Endothelial cell of umbilical vein (primary cell): ENCODE data around the gene KRTAP13-2.

Experiments
- EZH2 ChIP-seq: IDR thresholded peaks from 2 replicates; pipeline ENCODE4 v1.6.1; 2012; ENCODE audit warnings: borderline replicate concordance, low read depth, mild to moderate bottlenecking, moderate library complexity, low read length, inconsistent platforms; ENCODE audit not compliant: severe bottlenecking
- FOS ChIP-seq: IDR thresholded peaks from 2 replicates; pipeline ENCODE4 v1.6.1; 2011; ENCODE audit warnings: mild to moderate bottlenecking, low read length, moderate library complexity, borderline replicate concordance; ENCODE audit not compliant: insufficient read depth
- GATA2 ChIP-seq: IDR thresholded peaks from 2 replicates; pipeline ENCODE4 v1.7.0; 2011; ENCODE audit warnings: low read depth, mild to moderate bottlenecking, moderate library complexity, mixed read lengths, low read length; ENCODE audit not compliant: insufficient read length, insufficient read depth
- JUN ChIP-seq: IDR thresholded peaks from 2 replicates; pipeline ENCODE4 v1.6.1; 2011; ENCODE audit warnings: borderline replicate concordance, low read depth; ENCODE audit not compliant: insufficient read length, insufficient read depth
- MYC ChIP-seq: IDR thresholded peaks from one replicate; pipeline ENCODE4 v1.6.1; 2011; ENCODE audit warnings: mild to moderate bottlenecking, low read depth, low read length
- POLR2A ChIP-seq: IDR thresholded peaks from 2 replicates; pipeline ENCODE4 v1.6.1; 2012; ENCODE audit warnings: low read depth, mild to moderate bottlenecking, control low read depth, low read length
- POLR2AphosphoS5 ChIP-seq: IDR thresholded peaks from 2 replicates; pipeline ENCODE4 v1.6.1; 2012; ENCODE audit warnings: low read depth, mild to moderate bottlenecking, control low read depth, low read length, moderate library complexity; ENCODE audit not compliant: insufficient read depth
- TF ChIP-seq, protein P1 (sequence below), 2 donors: IDR thresholded peaks; 1 replicate in 1 of 2; 2 replicates in 1 of 2; pipeline ENCODE4 v1.5.1; 2011; ENCODE audit warnings: low read length in 2 of 2, mild to moderate bottlenecking in 2 of 2, moderate library complexity in 2 of 2, control low read depth in 1 of 2, inconsistent platforms in 1 of 2, low read depth in 1 of 2; ENCODE audit not compliant: insufficient read depth in 1 of 2; ENCODE audit errors: extremely low read depth in 1 of 2
- TF ChIP-seq, protein P2 (sequence below): IDR thresholded peaks from 2 replicates; pipeline ENCODE4 v1.6.1; 2011; ENCODE audit not compliant: insufficient read depth, insufficient read length

DNA sequence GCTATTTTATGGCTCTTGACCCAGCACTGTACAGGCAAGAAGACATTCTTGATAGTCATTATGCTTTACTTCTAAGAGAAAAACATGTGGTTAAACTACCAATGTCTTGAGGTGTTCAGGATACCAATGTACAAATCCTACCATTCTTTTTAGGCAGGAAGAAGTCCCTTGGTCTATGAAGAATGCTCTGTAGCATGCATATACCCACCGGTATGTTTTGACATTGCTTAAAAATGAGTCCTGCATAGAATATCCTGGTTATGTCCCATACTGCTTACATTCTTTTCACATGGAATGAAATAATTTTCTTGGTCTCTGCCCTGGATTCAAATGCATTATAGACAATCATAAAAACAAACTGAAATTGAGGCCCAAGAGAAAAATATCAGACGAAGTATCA is 39.4 kb downstream of the KRTAP13-2 start:
- TF ChIP-seq, protein P1, sequence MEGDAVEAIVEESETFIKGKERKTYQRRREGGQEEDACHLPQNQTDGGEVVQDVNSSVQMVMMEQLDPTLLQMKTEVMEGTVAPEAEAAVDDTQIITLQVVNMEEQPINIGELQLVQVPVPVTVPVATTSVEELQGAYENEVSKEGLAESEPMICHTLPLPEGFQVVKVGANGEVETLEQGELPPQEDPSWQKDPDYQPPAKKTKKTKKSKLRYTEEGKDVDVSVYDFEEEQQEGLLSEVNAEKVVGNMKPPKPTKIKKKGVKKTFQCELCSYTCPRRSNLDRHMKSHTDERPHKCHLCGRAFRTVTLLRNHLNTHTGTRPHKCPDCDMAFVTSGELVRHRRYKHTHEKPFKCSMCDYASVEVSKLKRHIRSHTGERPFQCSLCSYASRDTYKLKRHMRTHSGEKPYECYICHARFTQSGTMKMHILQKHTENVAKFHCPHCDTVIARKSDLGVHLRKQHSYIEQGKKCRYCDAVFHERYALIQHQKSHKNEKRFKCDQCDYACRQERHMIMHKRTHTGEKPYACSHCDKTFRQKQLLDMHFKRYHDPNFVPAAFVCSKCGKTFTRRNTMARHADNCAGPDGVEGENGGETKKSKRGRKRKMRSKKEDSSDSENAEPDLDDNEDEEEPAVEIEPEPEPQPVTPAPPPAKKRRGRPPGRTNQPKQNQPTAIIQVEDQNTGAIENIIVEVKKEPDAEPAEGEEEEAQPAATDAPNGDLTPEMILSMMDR (IDR thresholded peaks at IDR 0.05; ENCODE audit: extremely low read depth in 1 of 2, insufficient read depth in 1 of 2, low read depth in 1 of 2, low read length in 2 of 2) = no peak
- no peak for TF ChIP-seq FOS
- TF ChIP-seq POLR2A = no peak
- TF ChIP-seq POLR2AphosphoS5 = no peak
- TF ChIP-seq EZH2 = no peak
- TF ChIP-seq, protein P2, sequence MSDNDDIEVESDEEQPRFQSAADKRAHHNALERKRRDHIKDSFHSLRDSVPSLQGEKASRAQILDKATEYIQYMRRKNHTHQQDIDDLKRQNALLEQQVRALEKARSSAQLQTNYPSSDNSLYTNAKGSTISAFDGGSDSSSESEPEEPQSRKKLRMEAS = no peak
- TF ChIP-seq MYC = no peak
- TF ChIP-seq JUN = no peak
- TF ChIP-seq GATA2 = no peak
